GM21447 (cell line): Measurements from ENCODE around the gene LRRC32.
"Not testable (repeated sequence)": the region's sequence is repeated elsewhere in the genome, so short reads cannot be mapped to it uniquely, and the experiment has no call there.

Source experiments
- ATAC-seq: cut with Tn5 transposase; IDR thresholded peaks from one replicate; pipeline ENCODE4 v1.9.1; 2021; ENCODE audit not compliant: unreplicated experiment

The LRRC32 gene

DNA sequence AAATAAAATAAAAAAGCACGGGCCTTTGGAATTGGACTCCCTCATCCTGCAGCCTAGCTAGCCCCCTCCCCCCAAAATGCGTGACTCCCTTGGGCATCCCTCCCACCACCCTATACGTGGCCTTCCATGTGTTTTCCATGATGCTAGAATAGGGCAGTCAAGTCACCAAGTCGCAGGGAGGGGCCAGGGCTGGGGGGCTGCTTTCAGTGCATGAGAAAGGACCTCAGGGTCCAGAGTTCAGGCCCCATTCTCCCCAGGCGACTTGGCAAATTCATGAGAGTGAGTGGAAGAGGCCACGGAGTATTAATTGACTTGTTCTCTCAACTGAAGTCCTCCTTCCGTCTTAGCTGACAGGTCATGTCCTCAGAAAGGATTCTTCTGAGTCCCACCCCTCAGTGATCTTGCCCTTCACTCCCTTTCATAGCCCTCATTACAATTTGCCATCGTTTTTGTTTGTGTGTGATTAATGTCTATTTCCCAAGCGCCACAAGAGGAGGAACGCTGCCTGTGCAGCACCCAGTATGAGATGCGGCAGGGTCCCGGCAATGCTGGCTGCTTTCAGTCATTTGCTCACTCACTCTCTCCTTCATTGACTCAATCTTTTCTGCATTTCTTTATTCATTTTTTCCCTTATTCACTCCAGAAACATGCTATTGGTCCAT lies 17.4 kb downstream of the LRRC32 start:
- no peak for ATAC-seq

DNA sequence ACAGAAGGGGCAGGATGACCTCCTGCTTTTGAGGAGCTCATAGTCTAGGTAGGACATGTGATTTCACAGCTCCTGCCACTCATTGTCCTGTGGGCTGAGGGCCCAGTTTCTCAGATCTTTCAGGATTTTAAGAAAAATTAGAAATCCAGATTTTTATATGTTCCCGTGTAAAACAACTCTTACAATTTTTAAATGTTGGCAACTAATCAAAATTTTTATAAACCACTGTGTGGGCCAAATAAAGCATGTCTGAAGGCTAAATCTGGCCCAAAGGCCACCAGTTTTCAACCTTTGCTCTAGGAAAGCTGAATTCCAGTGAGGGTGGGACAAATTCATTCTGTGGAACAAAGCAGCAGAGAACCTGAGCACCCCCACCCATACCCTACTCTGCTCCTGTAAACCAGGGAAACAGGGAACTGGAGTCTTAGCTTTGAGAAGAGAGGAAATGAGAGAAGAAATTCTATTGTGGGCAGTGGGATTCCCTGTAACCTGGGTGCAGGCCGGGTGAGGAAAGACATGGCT lies 20.6 kb downstream of the LRRC32 start:
- no peak for ATAC-seq

DNA sequence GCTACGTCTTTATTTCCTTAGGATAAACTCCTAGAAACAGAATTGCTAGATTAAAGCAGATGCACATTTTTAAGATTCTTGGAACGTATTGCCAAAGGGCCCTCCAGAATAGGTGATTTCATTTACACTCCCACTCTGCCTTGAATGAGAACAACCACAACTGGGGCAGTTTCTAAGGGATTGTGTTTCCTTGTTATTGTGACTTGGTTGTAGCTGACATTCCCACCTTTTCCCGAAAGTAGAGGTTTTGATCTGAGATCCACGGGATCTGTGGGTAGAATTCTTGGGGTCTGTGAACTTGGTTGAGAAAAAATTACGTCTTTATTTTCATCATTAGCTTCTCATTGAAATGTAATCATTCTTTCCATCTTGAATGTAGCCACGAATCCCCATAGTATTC lies 21.5 kb downstream of the LRRC32 start:
- ATAC-seq, result no peak

DNA sequence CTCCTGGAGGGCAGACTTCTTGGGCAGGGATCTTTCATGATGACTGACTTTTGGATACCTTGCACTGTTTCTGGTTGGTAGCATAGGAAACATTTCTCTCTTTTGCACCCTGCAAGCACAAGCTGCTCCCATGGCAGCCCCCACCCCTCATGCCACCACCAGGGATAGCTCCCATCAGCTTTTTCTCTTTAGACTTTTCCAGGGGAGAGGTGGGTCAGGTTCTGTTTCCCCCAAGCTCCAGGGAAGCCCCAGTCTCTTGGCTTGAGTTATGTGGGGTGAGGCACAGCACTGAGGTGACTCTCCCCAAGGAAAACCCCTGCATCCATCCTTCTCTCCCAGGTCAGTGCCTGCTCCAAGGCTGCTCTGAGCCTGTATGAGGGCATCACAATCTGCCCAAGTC lies 22.5 kb downstream of the LRRC32 start:
- no peak for ATAC-seq

DNA sequence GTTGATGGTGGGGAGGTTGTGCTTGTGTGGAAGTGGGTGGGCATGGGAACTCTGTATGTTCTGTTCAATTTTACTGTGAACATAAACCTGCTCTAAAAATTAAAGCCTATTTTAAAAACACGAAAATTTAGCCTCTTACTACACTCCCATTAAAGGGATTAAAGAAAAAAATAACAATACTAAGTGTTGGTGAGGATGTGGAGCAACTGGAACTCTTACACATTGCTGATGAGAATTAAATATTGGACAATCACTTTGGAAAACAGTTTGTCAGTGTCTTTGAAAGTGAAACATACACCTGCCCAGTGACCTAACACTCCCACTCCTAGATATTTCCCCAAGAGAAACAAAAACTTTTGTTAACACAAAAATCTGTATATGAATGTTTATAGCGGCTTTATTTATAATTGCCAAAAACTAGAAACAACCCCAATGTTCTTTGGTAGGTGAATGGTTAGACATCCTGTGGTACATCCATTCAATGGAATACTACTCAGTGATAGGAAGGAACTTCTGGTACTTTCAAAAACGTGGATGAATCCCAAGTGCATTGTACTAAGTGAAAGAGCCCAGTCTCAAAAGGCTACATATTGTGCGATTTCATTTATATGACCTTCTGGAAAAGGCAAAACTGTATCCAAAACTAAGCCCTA lies 23.5 kb downstream of the LRRC32 start:
- no peak for ATAC-seq

- no peak for ATAC-seq
Observed at GRCh38 chr11:76644591-76644990, 26.0 kb downstream of the LRRC32 start.

- ATAC-seq, result not testable (repeated sequence)
Observed at GRCh38 chr11:76643711-76644110, 26.8 kb downstream of the LRRC32 start.

- ATAC-seq, result no peak
Observed at GRCh38 chr11:76642341-76642740, 28.2 kb downstream of the LRRC32 start.

DNA sequence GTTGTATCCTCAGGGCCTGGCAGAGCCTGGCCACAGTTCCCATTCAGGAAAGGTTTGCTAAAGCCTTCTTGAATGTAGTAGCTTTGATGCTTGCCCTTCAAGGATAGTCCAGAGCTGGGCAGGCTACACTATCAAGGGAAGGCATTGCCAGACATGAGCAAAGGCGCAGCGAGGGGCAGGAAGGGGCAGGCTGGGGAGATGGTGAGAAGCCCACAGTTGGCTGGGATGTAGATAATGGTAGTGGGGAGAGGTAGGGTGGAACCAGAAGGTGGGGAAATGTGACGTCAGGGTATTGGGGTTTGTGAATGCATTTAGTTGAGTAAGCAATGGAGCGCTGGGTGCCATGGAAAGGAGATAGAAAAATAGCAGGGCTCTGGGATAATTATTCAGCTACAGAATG lies 28.6 kb downstream of the LRRC32 start:
- ATAC-seq, result no peak

DNA sequence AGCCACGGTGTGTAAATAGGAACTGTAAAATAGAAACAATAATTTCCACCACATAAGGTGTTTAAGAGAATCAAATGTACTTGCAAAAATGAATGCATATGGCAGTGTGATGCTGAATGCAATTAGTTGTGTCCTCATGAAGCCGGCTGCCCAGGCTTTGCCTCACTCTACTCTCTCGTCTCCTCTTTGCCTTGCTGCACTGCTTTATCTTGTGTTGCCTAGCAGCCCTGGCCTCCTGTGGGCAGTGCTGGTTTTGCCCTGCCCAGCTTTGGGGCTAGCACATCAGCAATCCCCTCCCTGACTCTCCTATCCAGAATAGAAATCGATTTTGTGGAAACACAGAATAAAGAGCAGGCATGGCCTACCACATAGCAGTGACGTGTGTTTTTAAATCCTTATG lies 30.0 kb downstream of the LRRC32 start:
- no peak for ATAC-seq

- no peak for ATAC-seq
Observed at GRCh38 chr11:76639621-76640020, 30.9 kb downstream of the LRRC32 start.

DNA sequence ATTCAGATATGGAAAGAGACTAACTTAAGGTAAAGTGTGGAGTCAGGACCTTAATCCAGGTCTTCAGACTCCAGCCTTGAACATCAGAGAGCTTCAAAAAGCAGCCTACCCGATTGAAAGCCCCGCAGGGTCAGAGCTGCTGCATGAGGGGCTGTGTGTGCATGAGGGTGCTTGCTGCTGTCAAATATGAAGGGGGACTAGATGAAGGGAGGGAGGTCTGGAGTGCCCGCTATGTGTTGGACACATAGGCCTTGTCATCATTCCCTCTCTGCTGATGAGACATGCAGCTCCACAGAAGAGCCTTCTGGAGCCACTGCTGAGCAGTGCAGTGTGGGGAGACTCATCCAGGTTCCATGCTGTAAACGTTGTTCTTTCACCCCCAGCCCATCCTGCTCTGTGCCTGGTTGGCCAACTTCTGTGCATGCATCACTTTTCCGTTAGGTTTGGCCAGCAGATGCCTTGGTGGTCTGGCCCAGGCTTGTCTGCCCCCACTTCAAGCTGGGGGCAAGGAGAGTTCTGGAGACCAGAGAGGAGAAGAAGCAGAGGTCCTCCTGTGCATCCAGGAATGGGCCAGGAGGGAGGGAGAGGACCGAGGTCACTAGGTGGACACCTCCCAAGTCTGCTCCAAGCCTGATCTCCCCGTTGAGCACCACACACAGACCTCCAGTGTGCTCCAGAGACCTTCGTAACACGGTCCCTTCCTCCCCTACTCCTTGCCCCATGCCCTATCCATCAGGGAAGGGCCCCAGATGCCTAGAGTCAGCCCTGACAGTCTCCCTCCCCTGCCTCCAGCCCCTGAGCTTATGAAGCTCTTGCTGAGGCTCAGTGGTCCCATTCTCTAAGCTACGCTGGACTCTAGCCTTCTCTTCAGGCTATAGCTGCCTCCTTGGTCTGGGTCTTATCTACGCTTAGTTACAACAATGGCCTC lies 32.0 kb downstream of the LRRC32 start:
- ATAC-seq, result no peak

DNA sequence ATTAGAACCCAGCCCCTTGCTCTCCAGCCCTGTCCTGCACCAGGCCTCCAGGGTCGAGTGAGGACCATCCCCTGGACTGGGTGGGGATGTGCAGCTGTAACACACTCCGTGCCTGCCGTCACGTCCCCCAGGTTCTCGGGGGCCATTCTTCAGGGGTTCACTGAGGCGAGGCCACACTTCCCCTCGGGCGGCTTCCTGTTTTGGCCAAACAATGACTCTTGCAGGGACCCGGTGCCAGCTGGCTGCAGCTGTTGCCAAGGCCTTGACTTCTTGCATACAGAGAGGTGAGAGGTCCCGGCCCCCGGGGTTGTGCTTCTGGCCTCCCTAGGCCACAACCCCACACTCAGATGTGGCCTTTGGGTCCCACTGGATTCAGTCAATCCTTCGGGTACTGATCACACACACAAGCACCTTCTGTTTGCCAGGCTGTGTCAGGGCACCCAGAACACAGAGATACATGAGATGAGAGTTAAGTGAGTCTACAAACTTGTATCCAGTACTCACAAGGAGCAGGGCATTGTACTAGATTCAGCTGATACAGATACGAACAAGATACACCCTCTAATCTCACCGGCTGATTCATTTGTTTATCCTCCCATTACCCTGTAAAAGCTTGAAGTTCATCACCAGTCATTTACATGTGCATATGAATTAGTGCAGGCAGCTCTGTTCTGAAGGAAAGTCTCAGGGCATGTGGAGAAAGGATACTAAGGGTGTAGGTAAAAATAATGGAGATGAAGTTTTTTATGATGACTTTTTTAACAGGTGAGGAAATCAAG lies 32.9 kb downstream of the LRRC32 start:
- ATAC-seq, result peak; percentile 93

GRCh38 chr11:76636826-76637460 lies 33.6 kb downstream of the LRRC32 start:
- no peak for ATAC-seq

DNA sequence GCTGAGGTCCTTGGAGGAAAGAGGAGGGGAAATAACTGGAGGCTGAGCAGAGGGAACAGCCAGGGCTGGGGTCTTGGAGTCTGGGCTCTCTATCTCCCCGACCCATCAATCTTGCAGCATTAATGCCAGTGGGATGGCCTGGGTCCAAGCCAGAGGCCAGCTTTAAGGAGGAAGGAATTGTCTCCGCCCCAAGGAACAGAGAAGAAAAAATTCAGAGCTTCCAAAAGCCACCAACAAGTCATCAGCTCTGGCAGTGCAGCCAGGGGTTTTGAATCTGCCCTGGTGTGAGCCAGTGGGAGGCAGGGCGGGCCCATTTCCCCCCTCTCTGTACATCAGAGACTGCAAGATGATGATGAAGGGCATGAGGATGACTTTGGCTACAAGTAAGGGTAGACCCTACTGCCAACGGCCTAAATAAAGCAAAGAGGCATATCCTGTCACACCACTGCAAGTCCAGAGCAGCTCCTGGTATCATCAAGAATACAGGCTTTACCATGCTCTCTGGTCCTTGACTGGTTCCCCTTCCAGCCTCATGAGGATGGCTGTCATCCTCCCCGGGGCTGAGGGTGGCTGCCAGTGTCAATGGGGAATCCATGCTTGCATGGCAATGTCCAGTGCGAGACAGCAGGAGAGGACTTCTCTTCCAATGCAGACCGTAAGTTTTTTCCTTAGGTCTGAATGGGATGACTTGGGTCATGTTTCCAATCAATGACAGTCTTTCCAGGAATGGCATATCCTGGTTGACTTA lies 34.4 kb downstream of the LRRC32 start:
- ATAC-seq, result no peak

GRCh38 chr11:76634886-76635285 lies 35.7 kb downstream of the LRRC32 start:
- no peak for ATAC-seq

GRCh38 chr11:76632492-76632891 lies 38.1 kb downstream of the LRRC32 start:
- ATAC-seq, result no peak

- no peak for ATAC-seq
Observed at GRCh38 chr11:76631566-76632308, 38.8 kb downstream of the LRRC32 start.
